ENCODE results near the gene IRF2BPL.

IRF2BPL gene

GRCh38 chr14:76995279-76996035 is 33.1 kb downstream of the IRF2BPL start:
- TF ChIP-seq CTCF (IDR thresholded peaks at IDR 0.05): no peak

- TF ChIP-seq CTCF (IDR thresholded peaks at IDR 0.05): no peak
These were observed 34.8 kb downstream of the IRF2BPL start for GRCh38 chr14:76993752-76994151.

- no peak for TF ChIP-seq CTCF (IDR thresholded peaks at IDR 0.05)
These were observed 38.4 kb downstream of the IRF2BPL start for GRCh38 chr14:76990084-76990483.

GRCh38 chr14:76987956-76988520 is 40.5 kb downstream of the IRF2BPL start:
- TF ChIP-seq CTCF (IDR thresholded peaks at IDR 0.05): no peak

GRCh38 chr14:76986231-76986565 is 42.3 kb downstream of the IRF2BPL start:
- no peak for TF ChIP-seq CTCF (IDR thresholded peaks at IDR 0.05)

GRCh38 chr14:76985540-76986230 is 42.8 kb downstream of the IRF2BPL start:
- no peak for TF ChIP-seq CTCF (IDR thresholded peaks at IDR 0.05)

- no peak for TF ChIP-seq CTCF (IDR thresholded peaks at IDR 0.05)
These were observed 43.6 kb downstream of the IRF2BPL start for GRCh38 chr14:76984787-76985375.
